HG03558 (cell line): ENCODE measurements around the gene GJD3.

Experiments
- ATAC-seq: cut with Tn5 transposase; IDR thresholded peaks from one replicate; pipeline ENCODE4 v1.9.1; 2021; ENCODE audit warnings: moderate number of reproducible peaks; ENCODE audit not compliant: unreplicated experiment; ENCODE audit errors: extremely low read depth

GJD3 gene

DNA sequence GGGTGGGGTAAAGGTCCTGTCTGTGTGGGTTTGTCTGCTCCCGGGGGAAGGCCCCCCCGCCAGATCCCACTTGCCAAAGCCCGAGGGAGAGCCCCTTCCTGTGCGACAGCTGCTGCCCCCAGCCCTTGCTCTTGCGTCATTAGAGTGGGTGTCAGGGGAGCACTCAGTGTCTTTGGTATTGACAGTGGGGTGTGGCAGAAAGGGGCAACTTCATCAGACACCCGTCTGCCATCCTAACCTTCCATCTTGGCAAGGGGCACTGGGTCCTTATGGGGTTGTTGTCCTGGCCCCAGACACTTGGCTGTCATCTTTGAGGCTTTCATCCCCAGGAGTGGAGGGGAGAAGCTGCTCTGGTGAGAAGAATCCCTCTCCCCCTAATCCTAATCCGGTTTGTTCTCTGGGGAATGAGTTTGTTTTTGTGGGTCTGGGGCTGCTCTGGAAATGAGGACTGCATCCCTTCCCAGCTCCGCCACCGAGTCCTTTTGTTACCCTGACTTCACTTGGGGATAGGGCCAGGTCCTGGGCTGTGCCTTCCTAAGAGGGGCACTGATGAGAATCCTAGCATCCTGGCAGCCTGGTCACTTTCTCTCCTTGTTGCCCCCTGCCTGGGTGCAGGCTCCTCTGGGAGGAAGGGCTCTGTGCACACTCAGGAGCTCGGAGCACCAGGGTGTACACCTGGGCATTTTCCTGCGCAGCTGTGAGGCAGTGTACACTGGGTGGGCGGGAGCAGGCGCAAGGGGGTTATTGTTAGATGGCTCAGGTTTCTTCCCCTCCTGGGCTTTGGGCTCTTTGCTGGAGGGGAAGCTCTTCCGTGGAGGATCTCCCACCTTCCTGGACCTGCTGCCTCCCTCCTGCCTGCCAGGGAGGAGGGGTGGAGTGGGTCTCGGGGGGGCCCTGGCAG is 21.1 kb downstream of the GJD3 start:
- ATAC-seq: no peak

DNA sequence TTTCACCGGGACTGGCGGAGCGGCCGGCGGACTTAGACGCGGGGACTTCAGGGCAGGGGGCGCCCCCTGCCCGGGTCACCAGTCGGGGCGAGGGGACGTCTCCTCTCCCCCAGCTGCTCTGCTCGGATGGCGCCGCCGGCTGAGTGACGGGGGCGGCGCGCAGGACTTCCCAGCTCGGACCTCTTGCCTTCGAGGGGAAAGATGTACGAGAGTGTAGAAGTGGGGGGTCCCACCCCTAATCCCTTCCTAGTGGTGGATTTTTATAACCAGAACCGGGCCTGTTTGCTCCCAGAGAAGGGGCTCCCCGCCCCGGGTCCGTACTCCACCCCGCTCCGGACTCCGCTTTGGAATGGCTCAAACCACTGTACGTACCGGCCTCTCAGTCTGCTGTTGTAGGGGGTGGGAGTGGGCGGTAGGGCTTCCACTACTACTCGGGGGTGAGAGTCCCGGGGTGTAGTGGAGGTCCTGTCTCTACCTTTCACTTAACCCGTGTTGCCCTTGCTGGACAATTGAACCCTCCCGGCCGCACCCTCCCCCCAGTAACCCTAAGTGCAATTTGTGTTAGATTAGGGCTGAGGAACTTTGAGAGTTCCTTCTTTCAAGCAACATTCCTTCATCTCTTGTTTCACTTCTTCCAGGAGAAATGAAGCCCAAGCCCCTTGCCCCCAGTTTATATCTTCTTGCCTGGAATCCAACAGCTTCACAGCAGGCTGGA is 21.9 kb downstream of the GJD3 start:
- no peak for ATAC-seq

DNA sequence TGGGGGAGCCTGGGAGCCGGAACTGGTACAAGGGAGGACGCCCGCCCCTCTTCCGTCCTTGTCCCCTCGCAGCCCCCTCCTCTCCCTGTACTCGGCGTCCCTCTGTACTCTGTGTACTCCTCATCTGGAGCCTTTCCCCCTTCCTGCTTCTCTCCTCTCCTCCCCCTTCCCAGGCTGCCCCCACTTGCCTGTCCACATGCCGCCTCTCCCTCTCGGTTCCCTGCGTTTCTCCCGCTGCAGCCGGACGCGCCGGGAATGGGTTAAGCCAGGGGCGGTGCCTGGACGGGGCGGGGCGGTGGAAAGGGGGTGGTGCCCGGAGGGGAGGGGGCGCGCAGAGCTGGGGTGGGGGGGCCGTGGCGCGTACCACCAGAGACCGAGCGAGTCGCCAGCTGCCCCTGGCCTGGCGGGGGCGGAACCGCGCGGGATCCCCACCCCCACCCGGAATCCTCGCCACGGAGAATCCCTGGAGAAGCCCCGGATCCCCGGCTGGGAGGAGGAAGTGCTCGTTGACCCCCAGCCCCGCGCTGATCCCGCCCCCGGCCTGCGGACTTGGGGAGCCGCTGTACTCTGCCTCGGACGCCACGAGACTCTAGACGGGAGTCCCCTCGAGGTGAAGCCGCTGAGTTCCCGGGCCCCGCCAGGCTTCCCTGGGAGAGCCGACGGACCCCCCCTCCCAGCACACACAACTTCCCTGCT is 22.6 kb downstream of the GJD3 start:
- ATAC-seq: no peak

DNA sequence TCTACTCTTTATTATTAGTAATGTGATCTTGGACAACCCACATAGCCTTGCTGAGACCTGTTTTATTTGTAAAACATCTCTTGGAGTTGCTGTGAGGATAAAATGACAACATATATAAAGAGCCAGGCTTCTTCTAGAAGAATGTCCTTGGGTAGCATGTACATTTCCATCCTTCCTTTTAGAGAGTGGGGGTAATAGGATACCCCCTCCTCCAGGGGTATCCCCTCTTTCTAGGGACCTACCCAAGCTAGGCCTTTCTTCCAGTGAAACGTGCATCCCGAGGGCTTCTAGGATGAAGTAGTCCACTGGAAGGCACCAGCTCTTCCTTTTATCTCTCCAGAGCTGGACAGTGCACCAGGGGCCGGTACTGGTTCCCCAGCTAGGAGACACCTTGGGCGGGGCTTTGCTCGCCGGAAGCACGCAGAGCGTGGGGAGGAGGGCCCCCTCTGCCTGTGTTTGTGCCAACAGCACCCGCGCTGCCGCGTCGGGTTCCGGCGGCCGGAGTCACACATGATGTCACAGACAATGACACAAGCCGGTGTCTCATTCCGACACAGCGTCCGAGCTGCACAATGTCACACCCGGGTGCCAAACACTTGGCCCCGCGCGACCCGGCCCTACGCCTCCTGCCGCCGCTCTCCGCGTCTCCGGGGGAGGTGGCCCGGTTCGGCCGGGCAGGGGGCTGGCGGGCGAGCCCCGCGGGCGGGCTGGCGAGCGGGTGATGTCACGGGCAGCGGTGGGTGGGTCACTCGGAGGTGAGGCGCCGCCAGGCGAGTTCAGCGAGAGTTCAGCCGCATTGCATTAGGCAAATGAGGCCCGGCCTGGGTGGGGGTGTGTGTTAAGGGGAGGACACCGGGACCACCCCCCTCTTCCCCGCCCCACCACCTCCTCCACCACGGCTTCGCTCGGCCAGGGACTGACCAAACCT is 23.4 kb downstream of the GJD3 start:
- peak; percentile 44 for ATAC-seq

DNA sequence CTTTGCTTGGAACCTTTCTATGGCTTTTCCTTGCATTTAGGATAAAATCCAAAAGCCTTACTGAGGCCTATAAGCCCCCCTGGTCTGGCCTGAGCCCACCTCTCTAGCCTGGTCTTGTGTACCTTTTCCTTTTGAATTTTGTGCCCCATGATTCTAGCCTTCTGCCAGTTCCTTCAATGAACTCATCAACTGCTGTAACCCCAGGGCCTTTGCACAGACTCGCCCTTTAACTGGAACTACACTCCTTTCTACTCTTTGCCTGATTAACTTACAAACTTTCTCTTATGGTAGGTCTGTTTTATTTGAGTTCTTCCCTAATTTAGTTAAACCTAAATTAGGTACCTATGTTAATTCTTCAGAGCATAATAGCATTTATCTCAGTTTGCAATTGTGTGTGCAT is 24.2 kb downstream of the GJD3 start:
- ATAC-seq: no peak

DNA sequence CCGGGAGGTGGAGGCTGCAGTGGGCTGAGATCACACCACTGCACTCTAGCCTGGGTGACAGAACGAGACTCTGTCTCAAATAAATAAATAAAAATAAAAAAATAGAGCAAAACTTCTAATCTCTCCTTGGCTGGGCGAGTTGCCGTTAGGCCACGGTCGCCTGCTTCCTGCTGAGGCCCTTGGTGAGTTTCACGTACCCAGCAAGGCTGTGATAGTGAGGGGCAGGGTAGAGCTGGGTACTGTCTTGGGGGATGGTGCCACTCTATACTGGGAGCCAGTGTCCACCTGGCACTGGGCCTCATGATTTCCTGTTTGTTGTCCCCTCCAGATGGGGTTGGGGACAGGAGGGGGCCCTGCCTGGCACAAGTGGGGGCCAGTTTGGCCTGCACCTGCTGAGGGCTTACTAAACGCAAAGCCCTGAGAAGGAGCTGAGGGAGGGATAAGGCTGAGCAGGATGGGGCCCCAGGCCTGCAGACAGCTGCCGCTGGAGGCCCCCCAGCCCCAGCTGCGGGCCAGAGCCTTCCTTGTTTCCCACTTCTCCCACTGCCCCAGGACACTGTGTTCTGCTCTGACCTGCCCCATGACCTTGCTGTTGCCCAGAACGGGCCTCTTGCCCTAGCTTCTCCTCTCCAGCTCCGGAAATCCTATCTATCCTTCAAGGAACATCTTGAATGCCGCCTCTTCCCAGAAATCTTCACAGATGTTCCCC is 25.4 kb downstream of the GJD3 start:
- ATAC-seq: no peak

DNA sequence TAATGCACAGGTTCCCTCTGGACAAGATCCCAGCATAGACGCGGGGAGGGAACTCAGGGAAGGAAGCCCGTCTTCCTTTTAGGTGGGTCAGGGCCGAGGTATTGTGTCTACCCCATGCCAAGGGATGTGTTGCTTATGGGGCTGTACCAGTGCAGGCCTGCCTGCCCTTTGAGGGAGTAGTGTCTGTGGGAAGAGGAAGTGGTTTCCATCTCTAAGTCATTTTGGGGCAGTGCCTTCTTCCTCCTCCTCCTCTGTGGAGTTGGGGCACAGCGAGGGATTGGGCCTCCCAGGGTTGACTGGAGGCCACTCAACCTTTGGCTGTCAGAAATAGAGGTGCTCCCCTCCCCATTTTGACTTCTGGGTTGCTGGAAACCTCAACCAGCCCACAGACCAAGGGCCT is 26.5 kb downstream of the GJD3 start:
- ATAC-seq: no peak

DNA sequence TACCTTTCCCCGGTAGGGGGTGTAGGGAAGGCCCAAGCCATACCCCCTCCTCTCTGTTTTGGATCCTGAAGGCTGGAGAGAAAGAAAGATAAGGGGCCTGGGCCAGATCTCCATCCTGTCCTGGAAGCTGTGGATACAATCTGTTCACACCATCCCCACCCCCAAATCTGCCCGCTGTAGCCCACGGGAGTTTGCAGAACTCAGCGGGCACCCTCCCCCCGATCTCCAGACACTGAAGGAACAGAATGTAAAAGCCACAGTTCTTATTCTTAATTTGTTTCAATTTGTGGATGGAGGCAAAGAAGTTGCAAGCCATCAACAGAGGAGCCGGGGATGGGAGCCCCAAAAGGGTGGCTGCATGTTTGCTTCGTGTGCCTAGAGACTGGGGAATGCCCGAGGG is 27.2 kb downstream of the GJD3 start:
- no peak for ATAC-seq

DNA sequence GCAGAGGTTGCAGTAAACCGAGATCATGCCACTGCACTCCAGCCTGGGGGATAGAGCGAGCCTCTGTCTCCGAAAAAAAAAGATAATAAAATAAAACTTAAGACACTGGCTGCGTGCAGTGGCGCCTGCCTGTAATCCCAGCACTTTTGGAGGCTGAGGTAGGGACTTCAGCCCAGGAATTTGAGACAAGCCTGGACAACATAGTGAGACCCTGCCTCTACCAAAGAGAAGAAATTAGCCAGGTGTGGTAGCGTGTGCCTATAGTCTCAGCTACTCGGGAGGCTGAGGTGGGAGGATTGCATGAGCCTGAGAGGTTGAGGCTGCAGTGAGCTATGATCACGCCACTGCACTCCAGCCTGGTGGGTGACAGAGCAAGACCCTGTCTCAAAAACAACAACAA is 28.9 kb downstream of the GJD3 start:
- ATAC-seq: no peak

DNA sequence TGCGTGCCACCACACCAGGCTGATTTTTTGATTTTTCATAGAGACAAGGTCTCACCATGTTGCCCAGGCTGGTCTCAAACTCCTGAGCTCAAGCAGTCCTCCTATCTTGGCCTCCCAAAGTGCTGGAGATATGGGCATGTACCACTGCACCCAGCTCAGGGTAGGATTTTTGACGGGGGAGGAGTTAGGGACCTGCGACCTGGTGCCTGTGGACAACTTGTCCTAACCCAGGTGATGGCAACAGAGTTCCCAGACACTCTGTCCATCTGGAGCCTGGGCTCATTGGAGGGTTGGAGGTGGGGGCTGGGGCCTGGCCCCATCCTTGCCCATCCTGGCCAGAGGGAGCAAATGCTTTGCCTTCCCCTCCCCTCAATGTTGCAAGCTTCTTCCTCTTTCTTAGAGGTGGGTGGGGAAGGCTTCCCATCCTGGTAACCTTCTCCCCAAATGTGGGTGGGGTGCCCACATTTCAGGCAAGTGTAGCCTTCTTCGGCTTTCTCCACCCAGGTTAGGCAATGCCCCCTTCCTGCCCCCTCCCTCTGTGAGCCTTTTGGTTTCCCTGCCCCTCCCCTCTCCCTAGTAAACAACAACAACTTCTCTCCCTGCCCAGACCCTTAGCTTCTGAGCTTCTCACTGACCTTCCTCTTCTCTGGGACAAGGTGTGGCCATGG is 30.6 kb downstream of the GJD3 start:
- no peak for ATAC-seq

DNA sequence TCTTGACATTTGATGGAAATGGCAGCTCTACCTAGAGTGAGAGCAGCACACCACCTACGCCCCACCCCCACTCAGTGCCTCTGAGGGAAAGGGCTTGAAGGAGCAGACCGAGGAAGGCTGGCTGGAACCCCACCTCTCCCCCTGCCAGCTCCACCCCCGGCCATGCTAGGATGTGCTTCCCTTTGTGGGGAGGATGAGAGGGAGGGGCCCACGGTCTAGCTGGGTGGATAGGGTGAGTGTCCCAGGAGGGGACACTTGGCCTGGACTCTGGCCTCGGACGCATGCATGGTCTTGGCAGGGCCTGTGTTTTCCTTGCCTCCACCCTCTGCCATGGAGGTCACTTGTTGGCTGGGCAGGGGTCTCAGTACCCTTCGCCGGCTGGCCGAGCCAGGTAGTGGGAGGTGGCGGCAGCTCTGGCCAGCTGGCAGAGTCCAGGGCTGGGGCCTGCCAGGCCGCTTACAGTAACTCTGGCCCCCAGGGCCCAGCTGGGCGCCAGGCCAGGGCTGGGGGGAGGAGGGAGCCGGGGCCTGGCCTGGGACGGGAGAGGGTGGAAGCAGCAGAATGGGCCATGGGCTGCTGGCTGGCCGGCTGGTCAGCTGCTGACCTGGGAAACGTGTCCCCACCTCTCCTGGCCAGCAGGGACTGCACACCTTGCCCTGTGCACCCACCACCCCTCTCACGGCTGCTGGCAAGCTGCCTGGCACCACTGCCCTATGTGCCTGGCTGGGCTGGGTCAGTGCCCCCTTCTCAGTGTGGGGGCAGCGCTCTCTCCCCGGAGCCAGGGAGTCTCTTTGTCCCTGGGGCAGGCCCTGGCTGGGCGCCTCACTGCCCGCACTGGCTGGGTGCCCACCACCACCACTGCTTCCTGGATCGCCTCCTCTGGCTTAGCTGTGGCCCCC is 32.5 kb downstream of the GJD3 start:
- no peak for ATAC-seq

DNA sequence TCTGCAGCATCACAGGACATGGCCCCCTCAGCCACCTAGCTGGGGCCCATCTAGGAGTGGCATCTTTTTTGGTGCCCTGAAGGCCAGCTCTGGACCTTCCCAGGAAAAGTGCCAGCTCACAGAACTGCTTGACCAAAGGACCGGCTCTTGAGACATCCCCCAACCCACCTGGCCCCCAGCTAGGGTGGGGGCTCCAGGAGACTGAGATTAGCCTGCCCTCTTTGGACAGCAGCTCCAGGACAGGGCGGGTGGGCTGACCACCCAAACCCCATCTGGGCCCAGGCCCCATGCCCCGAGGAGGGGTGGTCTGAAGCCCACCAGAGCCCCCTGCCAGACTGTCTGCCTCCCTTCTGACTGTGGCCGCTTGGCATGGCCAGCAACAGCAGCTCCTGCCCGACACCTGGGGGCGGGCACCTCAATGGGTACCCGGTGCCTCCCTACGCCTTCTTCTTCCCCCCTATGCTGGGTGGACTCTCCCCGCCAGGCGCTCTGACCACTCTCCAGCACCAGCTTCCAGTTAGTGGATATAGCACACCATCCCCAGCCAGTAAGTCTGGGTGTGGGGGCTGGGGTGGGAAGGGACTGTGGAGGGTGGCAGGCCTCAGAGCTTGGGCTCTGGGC is 33.6 kb downstream of the GJD3 start:
- ATAC-seq: no peak

DNA sequence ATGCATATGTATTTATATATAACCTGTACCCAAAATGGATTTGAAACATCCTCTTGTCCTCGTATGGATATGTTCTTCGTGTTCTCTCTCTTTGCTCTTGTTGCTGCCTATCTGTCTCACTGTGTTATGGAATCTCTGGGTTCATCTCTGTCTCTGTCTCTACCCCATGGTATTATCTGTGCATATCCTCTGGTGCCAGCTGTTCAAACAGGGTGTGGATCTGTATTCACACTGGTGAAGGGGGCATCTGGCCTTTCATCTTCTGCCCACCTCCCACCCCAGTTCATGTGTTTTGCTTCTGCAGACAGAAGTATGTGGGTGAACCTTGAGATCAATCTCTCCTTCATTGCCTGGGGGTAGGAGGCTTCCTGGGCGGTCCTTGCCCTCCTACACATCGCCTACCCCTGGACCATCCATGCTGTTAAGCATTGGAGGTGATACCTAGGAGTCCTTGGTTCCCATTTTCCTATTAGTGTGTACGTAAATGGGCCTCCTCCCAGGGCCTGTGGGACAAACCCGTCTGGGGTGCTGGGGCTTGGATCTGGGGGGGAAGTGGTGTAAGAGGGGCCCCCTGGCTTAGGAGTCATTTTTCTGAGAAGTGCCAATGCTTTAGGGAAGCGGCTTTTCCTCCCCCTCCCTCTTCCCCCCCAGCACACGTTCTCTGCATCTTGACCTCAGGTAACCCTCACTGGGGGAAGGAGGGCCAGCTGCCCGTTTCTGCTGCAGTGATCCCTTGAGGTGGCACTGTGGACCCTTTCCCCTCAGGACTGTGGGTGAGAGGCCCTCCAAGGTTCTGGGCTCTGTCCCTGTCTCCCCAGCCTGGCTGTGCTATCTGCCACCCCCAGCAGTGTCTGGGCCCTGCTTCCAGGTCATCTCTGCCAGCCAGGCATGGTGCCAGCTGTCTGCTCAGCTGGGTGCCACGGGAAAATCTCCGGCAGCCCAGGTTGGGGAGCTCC is 34.4 kb downstream of the GJD3 start:
- ATAC-seq: no peak

DNA sequence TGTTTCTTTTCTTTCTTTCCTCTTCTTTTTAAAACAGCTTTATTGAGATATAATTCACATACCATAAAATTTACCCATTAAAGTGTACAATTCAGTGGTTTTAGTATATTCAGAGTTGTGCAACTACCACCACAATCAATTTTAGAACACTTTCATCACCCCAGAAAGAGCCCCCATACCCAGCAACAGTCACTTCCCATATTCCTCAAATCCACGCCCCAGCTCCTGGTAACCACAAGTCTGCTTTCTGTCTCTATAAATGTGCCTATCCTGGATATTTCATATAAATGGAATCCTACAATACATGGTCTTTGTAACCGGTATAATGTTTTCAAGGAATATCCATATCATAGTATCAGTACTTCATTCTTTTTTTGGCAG is 36.2 kb downstream of the GJD3 start:
- no peak for ATAC-seq

DNA sequence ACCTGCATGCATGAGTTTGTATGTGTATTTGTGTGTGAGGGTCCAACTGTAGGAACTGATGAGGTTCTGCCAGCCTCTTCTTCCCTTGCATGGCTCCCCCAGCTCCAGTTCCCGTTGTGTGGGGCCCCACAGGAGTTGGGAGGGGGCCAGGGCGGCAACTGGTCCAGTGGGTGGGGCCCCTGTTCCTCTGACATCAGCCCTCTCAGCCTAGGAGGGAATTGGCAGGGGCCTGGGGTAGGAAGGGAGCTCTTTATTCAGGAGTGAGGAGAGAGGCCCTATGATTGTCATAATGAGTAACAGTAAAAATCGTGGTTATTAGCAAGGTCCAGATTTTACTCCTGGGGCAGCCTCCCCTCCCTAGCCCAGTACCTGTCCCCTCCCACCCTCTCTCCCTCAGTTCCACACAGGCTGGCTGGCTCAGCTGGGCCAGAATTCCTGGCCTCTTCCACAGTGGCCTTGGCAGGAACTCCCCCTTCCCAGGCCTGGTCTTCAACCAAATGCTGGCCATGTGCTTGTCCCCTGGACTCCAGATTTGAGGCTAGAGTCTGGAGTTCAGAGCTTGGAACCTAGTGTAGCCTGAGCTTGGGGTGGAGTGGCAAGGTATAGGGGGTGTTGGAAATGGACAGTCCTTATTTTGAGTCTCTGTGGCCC is 36.7 kb downstream of the GJD3 start:
- ATAC-seq: no peak

DNA sequence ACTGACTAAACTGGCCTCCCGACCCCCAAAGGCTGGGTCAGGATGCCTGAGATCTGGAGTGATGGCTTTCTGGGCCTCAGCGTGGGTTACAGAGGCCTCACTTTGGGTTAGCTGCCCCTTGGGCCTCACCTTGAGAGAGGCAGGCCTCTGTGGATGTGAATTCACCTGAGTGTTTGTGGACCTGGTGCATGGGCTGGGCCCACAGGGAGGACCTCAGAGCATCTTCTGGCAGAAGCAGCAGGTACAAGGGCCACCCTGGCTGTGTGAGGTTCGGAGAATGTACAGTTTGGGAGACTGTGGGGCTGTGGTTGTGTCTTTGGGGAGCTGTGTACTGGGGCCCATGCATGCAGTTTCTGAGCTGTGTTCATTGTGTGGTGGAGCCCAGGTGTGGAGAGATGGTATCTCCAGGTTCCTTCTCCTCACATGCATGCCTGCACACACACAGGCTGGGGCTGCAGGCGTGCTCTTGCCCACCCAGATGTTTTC is 37.2 kb downstream of the GJD3 start:
- ATAC-seq: no peak
